GM12801 (cell line): ENCODE results near the gene SCTR.

ENCODE experiments used
- CTCF ChIP-seq: IDR thresholded peaks from one replicate; pipeline ENCODE4 v1.5.1; 2011; ENCODE audit warnings: control low read depth; ENCODE audit not compliant: insufficient read length; ENCODE audit errors: extremely low read depth

The SCTR gene

DNA sequence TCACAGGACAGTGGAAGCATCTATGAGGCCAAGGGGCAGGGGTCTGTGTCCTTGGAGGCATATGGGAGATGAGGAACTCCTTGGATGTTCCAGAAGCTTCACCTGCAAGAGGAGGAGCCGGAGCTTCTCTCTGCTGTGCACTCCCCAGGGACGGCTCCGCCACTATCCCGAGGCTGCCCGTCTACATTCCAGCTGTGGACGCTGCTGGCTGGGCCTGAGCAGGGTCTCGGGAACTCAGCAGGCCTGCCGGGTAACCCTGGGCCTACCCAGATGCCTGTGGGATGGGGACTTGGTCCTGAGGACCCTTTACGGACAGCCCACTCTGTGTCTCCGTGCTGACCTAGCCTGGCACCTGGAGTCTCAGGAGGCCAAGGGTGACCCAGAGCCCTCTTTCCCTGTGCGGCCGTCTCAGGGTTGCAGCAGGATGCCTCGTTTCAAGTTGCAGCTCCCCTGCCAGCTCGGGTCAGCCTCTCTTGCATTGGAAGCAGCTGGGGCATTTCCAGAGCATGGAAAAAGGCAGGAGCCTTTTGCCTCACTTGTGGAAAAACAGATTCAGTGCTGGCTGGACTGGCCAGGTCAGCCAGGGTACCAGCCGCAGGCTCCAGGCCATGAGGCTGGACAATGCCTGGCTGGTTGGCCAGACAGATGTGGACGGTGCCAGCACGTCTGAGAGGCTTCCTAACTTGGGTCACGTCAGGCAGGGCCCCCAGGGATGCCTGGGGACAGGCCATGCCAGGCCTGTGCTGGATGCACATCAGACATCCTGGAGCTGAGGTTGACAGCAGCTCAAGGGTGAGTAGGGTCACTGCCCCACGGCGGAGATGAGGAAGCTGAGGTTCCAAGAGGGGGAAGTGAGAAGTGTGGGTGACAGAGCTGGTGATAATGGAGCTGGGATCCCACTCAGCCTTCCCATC, 41.5 kb downstream of the SCTR start:
- no peak for TF ChIP-seq CTCF

DNA sequence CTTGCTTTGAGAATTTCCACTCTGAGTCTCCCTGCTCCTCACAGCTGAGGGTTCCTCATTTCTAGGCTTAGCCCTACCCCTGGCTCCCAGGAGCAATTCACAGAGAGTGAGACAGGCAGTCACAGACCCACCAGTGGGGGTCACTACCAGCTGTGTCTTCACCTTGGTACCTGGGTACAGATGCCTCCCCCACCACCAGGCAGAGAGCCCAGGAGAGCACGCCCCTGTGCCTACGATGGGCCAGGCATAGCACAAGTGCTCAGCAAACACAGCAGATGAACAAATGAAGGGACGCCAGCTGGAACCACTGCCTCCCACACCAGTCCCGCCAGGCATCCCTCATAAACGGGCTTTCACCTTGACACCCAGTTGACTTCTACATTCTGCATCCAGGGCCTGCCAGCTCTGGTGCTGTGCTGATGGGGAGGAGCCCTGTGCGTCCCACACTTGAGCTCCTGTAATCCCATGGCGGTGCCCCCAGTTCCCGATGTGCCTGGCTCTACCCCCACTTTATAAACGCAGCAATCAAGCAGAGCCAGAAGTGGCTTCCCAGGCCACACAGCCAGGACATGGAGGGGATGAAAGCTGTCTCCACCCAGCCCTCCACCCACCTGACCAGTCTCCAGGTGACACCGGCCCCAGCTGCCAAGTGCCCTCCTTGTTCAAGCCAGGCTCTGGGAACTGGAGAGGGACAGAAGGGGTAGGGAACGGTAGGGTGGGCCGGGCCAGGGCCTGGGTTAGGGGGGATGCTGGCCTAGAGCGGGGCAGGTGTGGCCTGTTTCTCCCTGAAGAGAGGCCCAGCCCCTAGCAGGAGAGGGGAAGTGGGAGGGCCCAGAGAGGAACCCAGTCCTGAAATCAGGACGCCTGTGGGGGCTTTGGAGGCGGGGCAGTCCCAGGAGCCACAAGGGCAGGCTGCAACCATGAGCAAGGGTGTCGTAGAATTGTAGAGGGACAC, 42.5 kb downstream of the SCTR start:
- no peak for TF ChIP-seq CTCF

GRCh38 chr2:119480718-119481142, 43.6 kb downstream of the SCTR start:
- TF ChIP-seq CTCF, result no peak

DNA sequence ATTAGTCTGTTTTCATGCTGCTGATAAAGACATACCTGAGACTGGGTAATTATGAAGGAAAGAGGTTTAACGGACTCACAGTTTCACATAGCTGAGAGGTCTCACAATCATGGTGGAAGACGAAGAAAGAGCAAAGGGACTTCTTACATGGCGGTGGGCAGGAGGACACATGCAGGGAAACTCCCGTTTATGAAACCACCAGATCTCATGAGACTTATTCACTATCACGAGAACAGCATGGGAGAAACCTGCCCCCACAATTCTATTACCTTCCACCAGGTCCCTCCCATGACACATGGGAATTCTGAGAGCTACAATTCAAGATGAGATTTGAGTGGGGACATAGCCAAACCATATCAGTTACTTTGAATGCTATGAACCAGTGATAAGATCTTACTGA, 44.1 kb downstream of the SCTR start:
- TF ChIP-seq CTCF, result no peak

DNA sequence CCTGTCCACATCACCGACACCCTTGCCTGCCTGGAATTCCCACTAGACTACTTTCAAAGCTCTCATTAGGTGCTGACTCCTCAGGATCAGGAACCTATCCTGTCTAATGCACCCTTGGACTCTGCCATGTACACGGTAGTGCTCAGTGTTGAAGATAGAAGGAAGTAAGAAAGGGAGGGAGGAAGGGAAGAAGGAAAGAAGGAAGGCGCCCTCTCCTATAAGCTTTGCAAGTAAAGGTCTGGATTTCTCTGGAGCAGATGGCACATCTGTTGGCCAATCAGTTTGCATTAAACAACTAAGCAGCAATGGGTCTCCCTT, 45.3 kb downstream of the SCTR start:
- TF ChIP-seq CTCF, result no peak

DNA sequence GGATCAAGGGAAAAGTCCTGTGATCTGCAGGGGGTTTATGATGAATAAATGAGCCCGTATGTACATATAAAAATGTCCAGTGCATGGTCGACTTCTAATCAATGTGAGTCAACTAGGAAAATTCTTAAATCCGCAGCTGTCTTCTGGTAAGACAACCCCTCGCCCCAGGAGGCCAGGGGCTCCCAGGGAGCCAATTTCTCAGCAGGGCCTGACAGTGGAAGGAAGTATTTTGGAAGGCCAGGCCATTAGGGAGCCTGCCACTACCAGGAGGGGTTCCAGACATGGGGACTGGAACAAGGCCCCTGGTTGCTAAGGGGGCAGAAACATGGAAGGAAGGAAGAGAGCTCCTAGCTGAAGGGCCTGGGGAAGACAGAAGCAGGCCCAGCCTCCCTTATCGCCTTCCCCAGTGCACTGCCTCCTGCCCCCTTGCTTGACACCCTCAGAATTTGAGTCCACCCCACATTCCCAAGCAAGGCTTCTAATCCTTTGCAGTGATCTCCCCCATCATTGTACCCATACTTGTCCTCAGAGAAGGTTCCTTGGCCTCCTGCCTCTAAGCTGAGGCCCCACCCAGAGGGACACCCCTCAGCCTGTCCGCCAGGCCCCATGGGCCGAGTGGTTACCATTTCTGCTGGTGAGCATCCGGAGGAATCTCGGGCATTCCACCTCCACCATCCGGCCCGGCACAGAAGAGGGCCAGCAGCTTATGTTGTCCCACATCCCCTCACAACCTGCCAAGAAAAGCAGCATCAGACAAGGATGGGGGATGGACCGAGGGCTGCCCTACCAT, 45.9 kb downstream of the SCTR start:
- TF ChIP-seq CTCF, result no peak

DNA sequence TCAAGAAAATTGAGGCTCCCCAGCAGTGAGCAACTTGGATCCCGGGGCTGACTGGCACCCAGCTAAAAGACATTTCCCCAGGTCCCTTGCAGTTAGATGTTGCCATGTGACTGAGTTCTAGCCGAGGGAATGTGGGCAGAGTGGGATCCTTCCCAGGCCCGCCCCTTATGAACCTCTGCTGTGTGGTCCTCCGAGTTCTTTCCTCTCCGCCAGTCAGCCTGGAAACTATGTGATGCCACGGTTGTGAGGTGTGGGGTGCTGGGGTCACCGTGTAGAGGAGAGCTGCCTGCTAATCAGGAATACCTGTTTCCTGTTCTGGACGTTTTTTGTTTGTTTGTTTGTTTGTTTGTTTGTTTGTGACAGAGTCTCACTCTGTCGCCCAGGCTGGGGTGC, 47.2 kb downstream of the SCTR start:
- TF ChIP-seq CTCF, result no peak
